ENCODE results near the gene ATP1A4.
"Not testable (repeated sequence)": the region's sequence is repeated elsewhere in the genome, so short reads cannot be mapped to it uniquely, and the experiment has no call there.

The ATP1A4 gene

DNA sequence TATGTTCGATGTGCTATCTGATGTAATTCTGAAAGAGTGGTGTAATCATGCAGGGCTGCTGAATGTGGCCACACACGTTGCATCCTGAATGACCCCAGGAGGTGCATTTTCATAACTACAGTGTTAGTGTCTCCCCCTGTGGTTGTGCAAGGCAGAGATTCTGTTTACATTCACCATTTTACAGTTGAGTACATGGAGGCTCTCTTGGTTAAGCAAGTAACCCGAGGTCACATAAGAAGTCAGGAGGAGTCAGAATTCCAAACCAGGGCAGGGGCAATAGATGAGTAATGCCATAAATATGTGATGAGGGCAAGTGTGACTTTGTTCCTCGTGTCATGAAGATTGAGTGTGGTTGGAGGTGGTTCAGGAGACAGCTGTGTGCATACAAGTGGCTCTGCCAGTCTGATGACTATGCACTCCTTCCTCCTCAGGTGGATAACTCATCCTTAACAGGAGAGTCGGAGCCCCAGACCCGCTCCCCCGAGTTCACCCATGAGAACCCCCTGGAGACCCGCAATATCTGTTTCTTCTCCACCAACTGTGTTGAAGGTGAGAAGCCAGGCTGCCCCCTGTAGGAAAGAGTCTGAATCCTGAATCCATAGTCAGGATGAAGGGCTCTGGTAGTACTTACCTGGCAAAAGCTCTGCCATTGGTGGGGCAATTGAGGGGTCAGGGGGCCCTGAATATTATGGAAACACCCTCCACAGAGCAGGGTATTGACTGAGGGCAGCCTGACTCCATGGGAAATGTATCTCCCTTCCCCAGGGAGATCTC lies 26.5 kb upstream of the ATP1A4 start:
- DNase-seq = no peak

- DNase-seq = no peak
These were observed 25.7 kb upstream of the ATP1A4 start for GRCh38 chr1:160125746-160126145.

- DNase-seq = not testable (repeated sequence)
These were observed 25.1 kb upstream of the ATP1A4 start for GRCh38 chr1:160126342-160126741.

DNA sequence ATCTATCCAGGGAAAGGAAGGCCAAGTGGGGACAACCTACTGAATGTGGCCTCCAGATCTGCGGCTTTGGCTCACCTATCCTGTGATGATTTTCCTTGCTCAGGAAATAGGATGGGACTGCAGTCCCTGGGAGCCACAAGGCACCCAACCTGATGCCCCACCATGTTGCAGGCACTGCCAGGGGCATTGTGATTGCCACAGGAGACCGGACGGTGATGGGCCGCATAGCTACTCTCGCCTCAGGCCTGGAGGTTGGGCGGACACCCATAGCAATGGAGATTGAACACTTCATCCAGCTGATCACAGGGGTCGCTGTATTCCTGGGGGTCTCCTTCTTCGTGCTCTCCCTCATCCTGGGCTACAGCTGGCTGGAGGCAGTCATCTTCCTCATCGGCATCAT lies 24.0 kb upstream of the ATP1A4 start:
- DNase-seq = no peak

DNA sequence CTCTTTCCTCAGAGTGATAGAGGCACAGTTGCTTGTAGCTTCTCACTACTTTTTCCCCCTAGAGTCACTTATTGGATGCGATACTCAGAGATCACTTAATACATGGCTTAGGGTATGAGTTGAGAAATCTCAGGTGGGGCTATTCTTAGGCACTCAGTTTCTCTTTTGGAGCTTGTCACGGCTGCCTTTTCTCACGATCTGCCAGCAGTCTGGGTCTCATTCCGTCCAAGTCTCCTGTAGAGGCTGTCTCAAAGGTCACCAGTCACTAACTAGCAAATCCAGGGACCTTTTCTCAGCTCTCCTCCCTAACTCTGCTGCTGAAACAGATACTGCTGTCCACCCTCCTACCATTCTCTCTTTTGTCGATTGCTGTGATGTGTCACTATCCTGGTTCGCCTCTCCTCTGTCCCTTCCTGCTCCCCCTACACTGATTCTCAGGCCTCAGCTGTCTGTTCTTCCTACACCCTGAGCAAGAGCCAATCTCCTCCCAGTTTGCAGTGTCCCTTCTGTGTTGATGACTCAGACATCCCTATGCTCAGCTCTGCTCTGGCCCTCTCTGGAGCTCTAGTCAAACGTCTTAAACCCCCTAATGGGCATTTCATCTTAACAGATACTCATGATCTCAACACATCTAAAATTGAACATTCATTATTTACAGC lies 23.4 kb upstream of the ATP1A4 start:
- no peak for DNase-seq

DNA sequence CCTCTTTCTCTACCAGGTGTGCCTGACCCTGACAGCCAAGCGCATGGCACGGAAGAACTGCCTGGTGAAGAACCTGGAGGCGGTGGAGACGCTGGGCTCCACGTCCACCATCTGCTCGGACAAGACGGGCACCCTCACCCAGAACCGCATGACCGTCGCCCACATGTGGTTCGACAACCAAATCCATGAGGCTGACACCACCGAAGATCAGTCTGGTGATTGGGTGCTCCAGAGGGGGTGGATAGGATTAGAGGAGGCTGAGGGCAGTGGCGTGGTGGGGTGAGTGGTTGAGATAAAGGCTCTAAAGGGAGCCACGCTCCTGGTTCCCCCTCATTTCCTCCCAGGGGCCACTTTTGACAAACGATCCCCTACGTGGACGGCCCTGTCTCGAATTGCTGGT lies 22.8 kb upstream of the ATP1A4 start:
- no peak for DNase-seq

GRCh38 chr1:160129046-160129445 lies 22.4 kb upstream of the ATP1A4 start:
- DNase-seq = no peak

DNA sequence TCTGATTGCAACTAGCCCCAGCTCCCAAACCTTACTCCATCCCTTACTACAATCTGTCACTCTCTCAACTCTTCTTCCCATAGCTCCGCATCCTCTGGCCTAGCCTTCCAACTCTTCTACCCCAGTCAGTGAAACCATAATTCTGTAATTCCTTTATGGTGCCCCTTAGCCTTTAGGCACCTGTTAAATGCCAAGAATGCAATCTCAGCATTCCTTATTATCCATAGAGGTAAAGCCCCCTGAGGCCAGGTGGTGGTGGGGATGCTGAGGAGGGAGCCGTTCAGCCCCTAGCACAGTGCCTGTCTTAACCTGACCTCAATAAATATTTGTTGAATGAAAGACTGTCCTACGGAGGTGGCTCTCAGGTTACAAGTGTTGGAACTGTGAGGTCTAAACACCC lies 21.8 kb upstream of the ATP1A4 start:
- DNase-seq = no peak

DNA sequence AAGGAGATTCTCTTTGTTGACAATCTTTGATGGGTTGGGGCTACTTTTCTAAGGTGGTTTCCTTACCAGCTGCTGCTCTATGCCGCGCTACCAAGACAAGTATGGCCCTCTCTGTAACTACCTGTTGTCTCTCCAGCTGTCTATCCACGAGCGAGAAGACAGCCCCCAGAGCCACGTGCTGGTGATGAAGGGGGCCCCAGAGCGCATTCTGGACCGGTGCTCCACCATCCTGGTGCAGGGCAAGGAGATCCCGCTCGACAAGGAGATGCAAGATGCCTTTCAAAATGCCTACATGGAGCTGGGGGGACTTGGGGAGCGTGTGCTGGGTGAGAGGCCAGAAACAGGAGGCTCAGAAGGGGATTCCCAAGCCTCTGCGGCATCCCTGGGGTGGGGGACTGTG lies 21.4 kb upstream of the ATP1A4 start:
- DNase-seq = no peak

GRCh38 chr1:160130486-160130885 lies 20.9 kb upstream of the ATP1A4 start:
- no peak for DNase-seq

- DNase-seq = no peak
These were observed 20.5 kb upstream of the ATP1A4 start for GRCh38 chr1:160130939-160131338.

DNA sequence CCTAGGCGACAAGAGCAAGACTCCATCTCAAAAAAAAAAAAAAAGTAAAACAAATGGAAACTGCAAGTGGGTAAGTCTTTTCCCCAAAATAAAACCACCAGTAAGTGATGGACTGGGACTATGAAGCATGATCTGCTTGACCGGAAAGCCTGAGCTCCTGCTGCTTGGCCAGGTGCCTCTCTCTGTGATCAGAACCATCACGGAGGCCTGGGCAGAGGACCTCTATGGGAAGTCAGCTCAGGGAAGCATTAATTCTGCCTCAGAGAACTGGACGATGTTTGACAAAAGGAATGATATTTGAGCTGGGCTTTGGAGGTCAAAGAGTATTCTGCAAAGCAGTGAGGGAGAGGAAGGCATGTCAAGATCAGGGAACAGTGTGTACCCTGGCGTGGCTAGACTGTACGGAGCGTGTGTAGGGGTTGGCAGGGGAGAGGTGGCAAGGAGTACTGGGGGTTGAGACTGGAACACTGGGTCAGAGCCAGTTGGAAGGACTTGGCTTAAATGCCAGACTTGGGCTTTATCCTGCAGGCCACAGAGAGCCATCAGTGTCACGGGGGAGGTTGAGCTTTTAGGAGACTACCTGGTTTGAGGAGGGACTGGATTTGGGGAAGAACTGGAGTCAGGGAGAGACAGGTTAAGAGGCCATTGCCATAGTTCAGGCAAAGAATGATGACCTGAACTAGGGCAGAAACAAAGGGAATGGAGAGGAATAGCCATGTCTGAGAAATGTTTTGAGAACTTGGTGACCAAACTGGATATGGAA lies 19.4 kb upstream of the ATP1A4 start:
- no peak for DNase-seq

GRCh38 chr1:160133990-160134770 lies 17.2 kb upstream of the ATP1A4 start:
- no peak for DNase-seq

- no peak for DNase-seq
These were observed 16.4 kb upstream of the ATP1A4 start for GRCh38 chr1:160134791-160135572.

DNA sequence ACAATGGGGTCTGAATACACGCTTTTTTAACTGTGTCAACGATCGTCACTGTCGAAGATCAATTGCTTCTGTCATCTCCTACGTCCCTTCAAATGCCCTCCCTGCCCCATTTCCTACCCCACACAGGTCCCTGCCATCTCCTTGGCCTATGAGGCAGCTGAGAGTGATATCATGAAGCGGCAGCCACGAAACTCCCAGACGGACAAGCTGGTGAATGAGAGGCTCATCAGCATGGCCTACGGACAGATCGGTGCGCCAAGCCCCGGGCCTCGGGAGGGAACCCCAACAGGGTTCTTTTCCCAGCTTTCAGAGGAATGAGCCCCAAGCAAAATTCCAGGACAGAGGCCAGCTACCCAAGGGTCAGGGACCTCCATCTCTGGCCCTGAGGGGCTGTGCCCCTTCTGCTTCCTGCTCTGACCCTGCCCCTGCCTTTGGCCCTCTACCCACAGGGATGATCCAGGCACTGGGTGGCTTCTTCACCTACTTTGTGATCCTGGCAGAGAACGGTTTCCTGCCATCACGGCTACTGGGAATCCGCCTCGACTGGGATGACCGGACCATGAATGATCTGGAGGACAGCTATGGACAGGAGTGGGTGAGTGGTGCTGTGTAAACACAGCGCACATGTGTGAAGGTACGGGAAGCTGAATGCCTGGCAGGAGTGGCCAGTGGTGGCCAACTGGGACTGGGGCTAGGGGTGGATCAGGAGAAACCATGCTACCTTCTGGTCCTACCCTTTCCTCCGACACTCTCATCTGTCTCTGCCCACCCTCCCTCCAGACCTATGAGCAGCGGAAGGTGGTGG lies 15.1 kb upstream of the ATP1A4 start:
- no peak for DNase-seq

DNA sequence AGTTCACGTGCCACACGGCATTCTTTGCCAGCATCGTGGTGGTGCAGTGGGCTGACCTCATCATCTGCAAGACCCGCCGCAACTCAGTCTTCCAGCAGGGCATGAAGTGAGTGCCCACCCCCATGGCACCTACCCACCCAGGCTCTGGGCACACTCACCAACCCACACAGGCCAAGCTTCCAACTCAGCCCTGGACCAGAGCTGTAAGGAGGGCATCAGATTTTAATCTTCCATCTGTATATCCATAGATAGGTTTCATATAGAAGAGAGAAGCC lies 14.5 kb upstream of the ATP1A4 start:
- DNase-seq = no peak

DNA sequence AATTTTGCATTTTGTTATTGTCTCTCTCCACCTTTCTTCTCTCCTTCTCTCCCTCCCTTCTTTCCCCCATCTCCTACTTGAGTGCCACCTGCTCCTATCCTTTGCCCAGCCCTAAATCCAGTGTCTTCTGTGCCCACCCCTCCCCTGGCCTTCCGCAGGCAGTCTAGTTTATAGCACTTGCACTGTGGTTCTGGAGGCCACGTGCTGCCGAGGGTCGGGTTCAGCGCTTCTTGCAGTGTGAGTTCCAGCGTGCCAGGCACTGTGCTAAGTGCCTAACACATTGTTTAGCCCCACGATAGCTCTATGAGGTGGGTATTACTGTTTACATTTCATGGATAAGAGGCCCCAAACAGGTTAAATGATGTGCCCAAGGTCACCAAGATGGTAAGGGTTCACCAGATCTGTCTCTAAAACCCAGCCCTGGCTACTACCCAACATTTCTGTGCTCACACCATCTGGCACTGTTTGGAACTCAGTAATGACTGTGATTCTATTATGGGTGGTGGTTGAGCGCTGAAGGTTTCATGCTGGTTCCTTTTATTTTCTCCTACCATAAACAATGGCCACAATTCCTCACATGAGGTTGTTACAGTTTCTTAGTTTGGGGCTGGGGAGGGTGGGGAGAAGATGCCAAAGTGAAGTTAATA lies 14.1 kb upstream of the ATP1A4 start:
- DNase-seq = no peak

DNA sequence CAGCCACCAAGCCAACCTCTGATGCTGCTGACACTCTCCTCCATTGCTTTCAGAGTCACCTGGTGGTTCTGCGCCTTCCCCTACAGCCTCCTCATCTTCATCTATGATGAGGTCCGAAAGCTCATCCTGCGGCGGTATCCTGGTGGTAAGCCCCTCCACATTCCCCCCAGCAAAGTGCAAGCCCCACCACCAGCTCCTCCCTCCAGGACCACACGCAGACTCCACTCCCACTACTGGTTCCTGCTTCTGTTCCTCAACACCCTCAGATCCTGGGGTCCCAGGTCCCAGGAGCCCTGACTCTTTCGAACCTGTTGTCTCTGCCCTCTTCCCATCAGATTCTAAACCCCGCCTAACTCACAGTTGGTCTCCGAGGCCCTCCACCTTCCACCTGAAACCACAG lies 11.6 kb upstream of the ATP1A4 start:
- no peak for DNase-seq

DNA sequence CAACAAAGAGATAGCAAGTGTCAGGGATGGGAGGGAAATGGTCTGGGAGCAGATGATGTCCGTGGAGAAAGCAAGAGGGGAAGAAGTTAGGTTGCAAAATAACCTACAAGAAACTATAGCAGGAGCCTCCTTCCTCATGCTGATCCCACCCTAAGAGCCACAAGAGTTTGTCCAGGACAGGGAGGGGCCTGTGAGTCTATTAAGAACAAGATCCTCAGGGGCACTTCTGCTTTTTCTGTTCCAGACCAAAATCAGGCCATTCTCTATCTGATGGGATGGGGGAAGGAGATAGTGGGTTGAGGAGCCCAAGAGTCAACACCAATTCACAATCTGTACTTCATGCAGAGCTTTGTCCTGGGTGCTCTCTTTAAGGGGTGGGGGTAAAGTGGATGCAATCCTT lies 7.7 kb upstream of the ATP1A4 start:
- no peak for DNase-seq

GRCh38 chr1:160144921-160145320 lies 6.5 kb upstream of the ATP1A4 start:
- DNase-seq = no peak

GRCh38 chr1:160146107-160146506 lies 5.3 kb upstream of the ATP1A4 start:
- DNase-seq = no peak

Data from activated effector memory CD4-positive, alpha-beta T cell treated with Interleukin-2 at 50 U/mL for 16 hours (primary cell).